NCI-H510A (cell line): ENCODE measurements around the gene NOL4L.

Source experiments
- DNase-seq: peaks from one replicate; lab custom pipeline; 2025; lab: John Stamatoyannopoulos, UW

The NOL4L gene

GRCh38 chr20:32456869-32457478, 128.2 kb downstream of the NOL4L start:
- DNase-seq = no peak

GRCh38 chr20:32455901-32456701, 129.0 kb downstream of the NOL4L start:
- DNase-seq = no peak

GRCh38 chr20:32455171-32455900, 129.8 kb downstream of the NOL4L start:
- DNase-seq = no peak

- DNase-seq = no peak
Measured at GRCh38 chr20:32454164-32455145, 130.7 kb downstream of the NOL4L start.

GRCh38 chr20:32453467-32454163, 131.5 kb downstream of the NOL4L start:
- no peak for DNase-seq

GRCh38 chr20:32452776-32453466, 132.2 kb downstream of the NOL4L start:
- DNase-seq = no peak

- DNase-seq = no peak
Measured at GRCh38 chr20:32451682-32452461, 133.3 kb downstream of the NOL4L start.

- no peak for DNase-seq
Measured at GRCh38 chr20:32451340-32451681, 133.8 kb downstream of the NOL4L start.

GRCh38 chr20:32450484-32451061, 134.6 kb downstream of the NOL4L start:
- DNase-seq = no peak

GRCh38 chr20:32449890-32450401, 135.2 kb downstream of the NOL4L start:
- DNase-seq = no peak

GRCh38 chr20:32449057-32449889, 135.9 kb downstream of the NOL4L start:
- no peak for DNase-seq

- DNase-seq = no peak
Measured at GRCh38 chr20:32448306-32449056, 136.7 kb downstream of the NOL4L start.

GRCh38 chr20:32447136-32448027, 137.8 kb downstream of the NOL4L start:
- no peak for DNase-seq

GRCh38 chr20:32446301-32447100, 138.6 kb downstream of the NOL4L start:
- DNase-seq = no peak

- DNase-seq = no peak
Measured at GRCh38 chr20:32445539-32446273, 139.4 kb downstream of the NOL4L start.
